T-helper 2 cell treated with Interferon-gamma antibody and Interleukin-4, amounts not matched to agents 5 μg/mL and 100 μg/mL, for 36 hours (primary cell): ENCODE results near the gene PARD3.
"Not testable (repeated sequence)": the region's sequence is repeated elsewhere in the genome, so short reads cannot be mapped to it uniquely, and the experiment has no call there.

Experiments
- DNase-seq: peaks from one replicate; pipeline ENCODE4 v3.0.0; 2021; ENCODE audit warnings: low spot score
- H3K27ac Mint-ChIP-seq: one replicate; pipeline ENCODE4 v1.8.0; 2021; ENCODE audit warnings: mild to moderate bottlenecking, mixed read lengths
- H3K27me3 Mint-ChIP-seq: one replicate; pipeline ENCODE4 v1.8.0; 2021; ENCODE audit warnings: low read depth, mixed read lengths
- H3K36me3 Mint-ChIP-seq: one replicate; pipeline ENCODE4 v1.8.0; 2021; ENCODE audit warnings: low read depth, mixed read lengths
- H3K4me1 Mint-ChIP-seq: one replicate; pipeline ENCODE4 v1.8.0; 2021; ENCODE audit warnings: low read depth, mixed read lengths
- H3K4me3 Mint-ChIP-seq: one replicate; pipeline ENCODE4 v1.8.0; 2022; ENCODE audit warnings: mild to moderate bottlenecking, moderate library complexity, mixed read lengths
- H3K9me3 Mint-ChIP-seq: one replicate; pipeline ENCODE4 v1.8.0; 2021; ENCODE audit warnings: mixed read lengths

Gene PARD3

GRCh38 chr10:34078745-34079470 lies 736.2 kb downstream of the PARD3 start:
- Mint-ChIP-seq H3K9me3 (peaks cover 3% of the 10 kb centered on the region), H3K27me3 (no peaks in the 10 kb centered on the region), H3K36me3 (no peaks in the 10 kb centered on the region), H3K4me1 (no peaks in the 10 kb centered on the region), H3K4me3 (no peak overlapping the region), H3K27ac (no peak overlapping the region)
- DNase-seq: no peak

DNA sequence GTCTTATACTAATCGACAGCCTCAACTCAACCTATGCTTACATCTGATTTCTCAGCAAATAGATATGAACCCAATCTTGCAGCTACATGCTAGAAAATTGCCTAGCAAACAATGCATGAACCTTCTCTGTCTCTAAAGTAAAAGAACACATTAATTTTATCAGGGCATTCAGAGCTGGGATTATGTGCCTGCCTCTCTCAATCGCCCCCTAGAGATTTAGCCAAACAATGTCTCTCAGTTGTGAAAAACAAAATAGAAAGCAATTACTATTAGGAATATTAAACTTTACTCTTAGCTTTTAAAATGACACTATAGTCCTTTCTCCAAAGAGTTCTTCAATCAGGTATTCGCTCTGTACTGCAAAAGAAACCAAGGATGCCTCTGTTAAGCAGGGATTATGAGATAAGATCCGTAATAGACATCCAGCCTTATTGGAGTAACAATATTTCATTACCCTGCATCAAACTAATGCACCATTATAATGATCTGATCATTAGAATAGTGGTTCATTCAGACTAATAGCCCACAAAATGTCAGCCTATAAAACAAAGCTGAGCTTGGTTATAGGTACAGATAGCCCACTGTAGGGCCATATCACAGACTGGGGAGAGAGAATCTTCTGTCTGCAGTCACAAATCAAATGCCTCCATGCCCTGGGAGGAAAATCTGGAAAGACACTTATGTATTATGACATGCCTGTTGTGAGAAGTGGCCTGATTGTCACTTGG lies 736.9 kb downstream of the PARD3 start:
- no peak overlapping the region for H3K4me3 Mint-ChIP-seq
- H3K4me1 Mint-ChIP-seq: no peaks in the 10 kb centered on the region
- H3K27ac Mint-ChIP-seq: no peak overlapping the region
- no peaks in the 10 kb centered on the region for H3K36me3 Mint-ChIP-seq
- no peaks in the 10 kb centered on the region for H3K9me3 Mint-ChIP-seq
- no peaks in the 10 kb centered on the region for H3K27me3 Mint-ChIP-seq
- no peak for DNase-seq

GRCh38 chr10:34076443-34076842 lies 738.7 kb downstream of the PARD3 start:
- H3K4me1 Mint-ChIP-seq: no peaks in the 10 kb centered on the region
- H3K27me3 Mint-ChIP-seq: no peaks in the 10 kb centered on the region
- H3K4me3 Mint-ChIP-seq: no peak overlapping the region
- no peak overlapping the region for H3K27ac Mint-ChIP-seq
- H3K36me3 Mint-ChIP-seq: no peaks in the 10 kb centered on the region
- H3K9me3 Mint-ChIP-seq: no peaks in the 10 kb centered on the region
- no peak for DNase-seq

GRCh38 chr10:34075254-34075926 lies 739.7 kb downstream of the PARD3 start:
- Mint-ChIP-seq H3K4me3 (no peak overlapping the region), H3K9me3 (peaks cover under 1% of the 10 kb centered on the region), H3K4me1 (no peaks in the 10 kb centered on the region), H3K27ac (no peak overlapping the region), H3K27me3 (no peaks in the 10 kb centered on the region), H3K36me3 (no peaks in the 10 kb centered on the region)
- DNase-seq: no peak

GRCh38 chr10:34074051-34074450 lies 741.0 kb downstream of the PARD3 start:
- Mint-ChIP-seq H3K9me3 (peaks cover 5% of the 10 kb centered on the region), H3K27me3 (no peaks in the 10 kb centered on the region), H3K4me1 (no peaks in the 10 kb centered on the region), H3K27ac (no peak overlapping the region), H3K36me3 (no peaks in the 10 kb centered on the region), H3K4me3 (no peak overlapping the region)
- no peak for DNase-seq

DNA sequence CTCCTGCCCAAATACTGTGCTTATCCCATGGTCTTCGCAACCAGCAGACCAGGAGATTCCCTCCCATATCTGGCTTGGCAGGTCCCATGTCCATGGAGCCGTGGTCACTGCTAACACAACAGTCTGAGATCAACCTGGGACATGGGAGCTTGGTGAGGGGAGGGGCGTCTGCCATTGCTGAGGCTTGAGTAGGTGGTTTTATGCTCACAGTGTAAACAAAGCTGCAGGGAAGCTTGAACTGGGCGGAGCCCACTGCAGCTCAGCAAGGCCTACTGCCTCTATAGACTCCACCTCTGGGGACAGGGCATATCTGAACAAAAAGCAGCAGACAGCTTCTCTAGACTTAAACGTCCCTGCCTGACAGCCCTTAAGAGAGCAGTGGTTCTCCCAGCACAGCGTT lies 747.4 kb downstream of the PARD3 start:
- H3K4me3 Mint-ChIP-seq, DNase-seq, H3K9me3 Mint-ChIP-seq, H3K27ac Mint-ChIP-seq, H3K4me1 Mint-ChIP-seq, H3K36me3 Mint-ChIP-seq, H3K27me3 Mint-ChIP-seq: not testable (repeated sequence)

DNA sequence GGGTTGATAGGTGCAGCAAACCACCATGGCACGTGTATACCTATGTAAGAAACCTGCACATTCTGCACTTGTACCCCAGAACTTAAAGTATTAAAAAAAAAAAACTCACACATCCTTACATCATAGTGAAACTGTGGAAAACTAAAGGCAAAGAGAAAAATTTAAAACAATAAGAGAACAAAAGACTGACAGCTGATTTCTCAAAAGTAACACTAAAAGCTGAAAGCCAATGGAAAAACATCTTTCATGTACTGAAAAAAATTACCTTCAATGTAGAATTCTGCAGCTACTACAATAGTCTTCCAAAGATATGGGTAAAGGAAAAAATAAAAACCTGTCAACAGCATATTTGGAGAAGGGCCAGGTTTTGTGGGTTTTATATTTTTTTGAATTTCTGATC lies 751.5 kb downstream of the PARD3 start:
- Mint-ChIP-seq H3K27ac (no peak overlapping the region), H3K4me3 (no peak overlapping the region), H3K27me3 (no peaks in the 10 kb centered on the region), H3K36me3 (no peaks in the 10 kb centered on the region), H3K9me3 (peaks cover 10% of the 10 kb centered on the region), H3K4me1 (no peaks in the 10 kb centered on the region)
- DNase-seq: no peak

GRCh38 chr10:34061841-34062240 lies 753.3 kb downstream of the PARD3 start:
- Mint-ChIP-seq H3K9me3 (peaks cover 10% of the 10 kb centered on the region), H3K36me3 (no peaks in the 10 kb centered on the region), H3K4me1 (no peaks in the 10 kb centered on the region), H3K27me3 (no peaks in the 10 kb centered on the region), H3K4me3 (no peak overlapping the region), H3K27ac (no peak overlapping the region)
- no peak for DNase-seq
